K562 (cell line): Measurements from ENCODE around the gene SIGLEC5. TPM values are rescaled to one million over a fixed set of nuclear protein-coding genes. Genes with fewer than 3 reads are reported as not detected.

Source experiments
- DIDO1 ChIP-seq: fragments of 450-650 bp; IDR thresholded peaks from 2 replicates; pipeline ENCODE4 v1.6.1; 2016; ENCODE audit warnings: low read depth, missing biosample characterization, missing genetic modification characterization
- EP300 ChIP-seq: IDR thresholded peaks from 2 replicates; pipeline ENCODE4 v1.6.1; 2012; ENCODE audit warnings: low read length, improper control_type of control experiment
- HCFC1 ChIP-seq: IDR thresholded peaks from 2 replicates; pipeline ENCODE4 v1.6.1; 2012; ENCODE audit warnings: low read depth, low read length, improper control_type of control experiment
- ILF3 ChIP-seq: fragments of 450-650 bp; IDR thresholded peaks from 2 replicates; pipeline ENCODE4 v1.6.1; 2018; ENCODE audit warnings: antibody characterized with exemption, mild to moderate bottlenecking, moderate library complexity, borderline replicate concordance
- ILK ChIP-seq: fragments of 450-650 bp; IDR thresholded peaks from 2 replicates; pipeline ENCODE4 v1.6.1; 2016; ENCODE audit warnings: missing genetic modification characterization, low read depth, mild to moderate bottlenecking, missing compliant biosample characterization, moderate library complexity, borderline replicate concordance
- MEF2A ChIP-seq: IDR thresholded peaks from 2 replicates; pipeline ENCODE4 v1.6.1; 2011; ENCODE audit warnings: low read depth, mild to moderate bottlenecking, low read length, moderate library complexity; ENCODE audit not compliant: control insufficient read depth
- MEF2D ChIP-seq: conservative IDR thresholded peaks from 2 replicates; pipeline ENCODE4 v1.6.1; 2016; ENCODE audit warnings: low read depth, missing genetic modification characterization, missing compliant biosample characterization
- NR4A1 ChIP-seq, 2 experiments: fragments of 250-450 bp in 1 of 2; fragments of 450-650 bp in 1 of 2; sonication (Bioruptor Pico) in 1 of 2; IDR thresholded peaks; 2 replicates each; pipeline versions ENCODE4 v1.4.0 to v1.6.1; 2016 to 2020; ENCODE audit warnings: mild to moderate bottlenecking in 2 of 2, missing compliant biosample characterization in 1 of 2, missing genetic modification characterization in 1 of 2, moderate library complexity in 1 of 2
- RHOXF2B ChIP-seq: fragments of 250-450 bp; sonication (Bioruptor Pico); conservative IDR thresholded peaks from 2 replicates; pipeline ENCODE4 v1.5.1; 2021
- RNF2 ChIP-seq: sonication (generic); IDR thresholded peaks from 2 replicates; pipeline ENCODE4 v1.6.1; 2016
- SMAD4 ChIP-seq: fragments of 250-450 bp; sonication (Bioruptor Pico); conservative IDR thresholded peaks from 2 replicates; pipeline ENCODE4 v1.8.0; 2021; ENCODE audit warnings: inconsistent platforms, mild to moderate bottlenecking, moderate library complexity
- TRIM25 ChIP-seq: fragments of 450-650 bp; IDR thresholded peaks from 2 replicates; pipeline ENCODE4 v1.7.0; 2016; ENCODE audit warnings: borderline replicate concordance
- TRIM28 ChIP-seq: fragments of 450-650 bp; IDR thresholded peaks from 2 replicates; pipeline ENCODE4 v1.6.1; 2017
- UBTF ChIP-seq, 2 experiments: IDR thresholded peaks; 2 replicates each; pipeline ENCODE4 v1.6.1; 2012; ENCODE audit warnings: improper control_type of control experiment in 2 of 2, low read depth in 2 of 2, low read length in 2 of 2, borderline replicate concordance in 1 of 2
- ZBED1 ChIP-seq: IDR thresholded peaks from 2 replicates; pipeline ENCODE4 v1.6.1; 2014
- ZFP36 ChIP-seq: fragments of 150-350 bp; IDR thresholded peaks from 2 replicates; pipeline ENCODE4 v1.6.1; 2018; ENCODE audit warnings: low read length, low read depth; ENCODE audit not compliant: partially characterized antibody
- ZKSCAN1 ChIP-seq: fragments of 150-350 bp; IDR thresholded peaks from 2 replicates; pipeline ENCODE4 v1.6.1; 2016; ENCODE audit warnings: low read depth, low read length
- polyA plus RNA-seq, 8 experiments: library from polyadenylated mRNA; depleted of rRNA in 4 of 8; stranded (reverse) in 5 of 8; unstranded in 3 of 8; fragments of >200 nt; fragmentation: Nextera tagmentation in 2 of 8; fragmentation: Illumina TruSeq in 1 of 8; extraction: Ambion mirVana in 2 of 8; extraction: Trizol in 1 of 8; gene quantifications; 2 replicates each; pipeline versions ENCODE4 v1.2.1 to v1.2.3, GENCODE V29; 2011 to 2014; ENCODE audit warnings: inconsistent platforms in 1 of 8, missing spikeins in 1 of 8
- total RNA-seq, 7 experiments: library from RNA; depleted of rRNA in 6 of 7; stranded (reverse); fragments of >200 nt in 6 of 7; fragmentation: Illumina TruSeq in 2 of 7; extraction: Trizol in 2 of 7; gene quantifications; 2 replicates each; pipeline versions ENCODE4 v1.2.1 to v1.2.3, GENCODE V29; 2011 to 2021; ENCODE audit warnings: low replicate concordance in 1 of 7
- TF ChIP-seq, protein P1 (sequence below): fragments of 450-650 bp; formaldehyde crosslinking; IDR thresholded peaks from 2 replicates; pipeline ENCODE4 v1.4.0; 2020; ENCODE audit warnings: mild to moderate bottlenecking, moderate library complexity
- TF ChIP-seq, protein P2 (sequence below): fragments of 450-650 bp; formaldehyde crosslinking; IDR thresholded peaks from 2 replicates; pipeline ENCODE4 v1.4.0; 2022; ENCODE audit warnings: mild to moderate bottlenecking, moderate library complexity
- TF ChIP-seq, protein P3 (sequence below): fragments of 250-450 bp; sonication (Bioruptor Pico); IDR thresholded peaks from 2 replicates; pipeline ENCODE4 v1.4.0; 2020; ENCODE audit warnings: borderline replicate concordance

Gene SIGLEC5
- total and polyA plus RNA-seq, 9 of the 15 experiments (the other 6 are each of a cell fraction or from before 2014, with no cell fraction given), result 0.14 TPM; not detected in 8

- TF ChIP-seq UBTF (IDR thresholded peaks at IDR 0.05; ENCODE audit: borderline replicate concordance in 1 of 2, low read depth in 2 of 2, low read length in 2 of 2) (no peak), DIDO1 (no peak), NR4A1 (CRISPR knock-in tag; IDR thresholded peaks at IDR 0.05) (no peak), NR4A1 (tag; IDR thresholded peaks at IDR 0.05) (no peak), MEF2D (tag) (no peak), ILK (tag) (no peak), ZBED1 (no peak), TRIM25 (no peak), RHOXF2B (CRISPR knock-in tag) (no peak), SMAD4 (CRISPR knock-in tag) (no peak), ILF3 (no peak), MEF2A (no peak), EP300 (no peak), ZFP36 (no peak), RNF2 (no peak), TRIM28 (peak; percentile 96), HCFC1 (no peak), ZKSCAN1 (no peak)
- TF ChIP-seq, protein P1, sequence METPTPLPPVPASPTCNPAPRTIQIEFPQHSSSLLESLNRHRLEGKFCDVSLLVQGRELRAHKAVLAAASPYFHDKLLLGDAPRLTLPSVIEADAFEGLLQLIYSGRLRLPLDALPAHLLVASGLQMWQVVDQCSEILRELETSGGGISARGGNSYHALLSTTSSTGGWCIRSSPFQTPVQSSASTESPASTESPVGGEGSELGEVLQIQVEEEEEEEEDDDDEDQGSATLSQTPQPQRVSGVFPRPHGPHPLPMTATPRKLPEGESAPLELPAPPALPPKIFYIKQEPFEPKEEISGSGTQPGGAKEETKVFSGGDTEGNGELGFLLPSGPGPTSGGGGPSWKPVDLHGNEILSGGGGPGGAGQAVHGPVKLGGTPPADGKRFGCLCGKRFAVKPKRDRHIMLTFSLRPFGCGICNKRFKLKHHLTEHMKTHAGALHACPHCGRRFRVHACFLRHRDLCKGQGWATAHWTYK (CRISPR knock-in tag), result no peak
- TF ChIP-seq, protein P2, sequence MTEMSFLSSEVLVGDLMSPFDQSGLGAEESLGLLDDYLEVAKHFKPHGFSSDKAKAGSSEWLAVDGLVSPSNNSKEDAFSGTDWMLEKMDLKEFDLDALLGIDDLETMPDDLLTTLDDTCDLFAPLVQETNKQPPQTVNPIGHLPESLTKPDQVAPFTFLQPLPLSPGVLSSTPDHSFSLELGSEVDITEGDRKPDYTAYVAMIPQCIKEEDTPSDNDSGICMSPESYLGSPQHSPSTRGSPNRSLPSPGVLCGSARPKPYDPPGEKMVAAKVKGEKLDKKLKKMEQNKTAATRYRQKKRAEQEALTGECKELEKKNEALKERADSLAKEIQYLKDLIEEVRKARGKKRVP (CRISPR knock-in tag), result no peak
- TF ChIP-seq, protein P3, sequence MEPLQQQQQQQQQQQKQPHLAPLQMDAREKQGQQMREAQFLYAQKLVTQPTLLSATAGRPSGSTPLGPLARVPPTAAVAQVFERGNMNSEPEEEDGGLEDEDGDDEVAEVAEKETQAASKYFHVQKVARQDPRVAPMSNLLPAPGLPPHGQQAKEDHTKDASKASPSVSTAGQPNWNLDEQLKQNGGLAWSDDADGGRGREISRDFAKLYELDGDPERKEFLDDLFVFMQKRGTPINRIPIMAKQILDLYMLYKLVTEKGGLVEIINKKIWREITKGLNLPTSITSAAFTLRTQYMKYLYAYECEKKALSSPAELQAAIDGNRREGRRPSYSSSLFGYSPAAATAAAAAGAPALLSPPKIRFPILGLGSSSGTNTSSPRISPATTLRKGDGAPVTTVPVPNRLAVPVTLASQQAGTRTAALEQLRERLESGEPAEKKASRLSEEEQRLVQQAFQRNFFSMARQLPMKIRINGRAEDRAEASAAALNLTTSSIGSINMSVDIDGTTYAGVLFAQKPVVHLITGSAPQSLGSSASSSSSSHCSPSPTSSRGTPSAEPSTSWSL, result no peak
Measured at GRCh38 chr19:51587264-51588191, 42.7 kb downstream of the SIGLEC5 start (continued).
